ENCODE results near the gene B4GALT1.

B4GALT1 gene

DNA sequence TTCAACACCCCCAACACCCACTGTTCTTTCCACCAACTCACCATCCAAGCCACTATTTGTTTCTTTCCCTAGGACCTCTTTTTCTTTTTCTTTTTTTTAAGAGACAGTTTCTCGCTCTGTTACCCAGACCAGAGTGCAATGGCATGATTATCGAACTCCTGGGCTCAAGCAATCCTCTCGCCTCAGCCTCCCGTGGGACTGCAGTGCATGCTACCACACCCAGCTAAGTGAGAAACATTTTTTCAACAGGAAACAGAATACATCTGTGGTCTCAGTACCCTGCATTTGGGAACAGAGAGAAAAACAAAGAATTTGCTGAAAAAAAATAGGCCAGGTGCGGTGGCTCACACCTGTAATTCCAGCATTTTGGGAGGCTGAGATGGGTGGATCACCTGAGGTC lies 24.6 kb downstream of the B4GALT1 start:
- Histone ChIP-seq H3K4me3 (ENCODE audit: insufficient read depth in 1 of 2, low read depth in 1 of 2, low read length in 2 of 2) (peak overlapping the region in 1 of 2 experiments; percentile 27), H2AK5ac (ENCODE audit: low read length, severe bottlenecking) (peak overlapping the region; percentile 27), H3K9ac (ENCODE audit: low read length) (no peak overlapping the region), H4K8ac (ENCODE audit: low read length) (no peak overlapping the region), H3K36me3 (ENCODE audit: control insufficient read depth in 1 of 2, insufficient read depth in 2 of 2, low read depth in 1 of 2, low read length in 2 of 2) (peaks cover 0 to 5% of the 10 kb centered on the region in 2 experiments), H2AFZ (ENCODE audit: low read depth, low read length) (no peak overlapping the region), H3K4me2 (ENCODE audit: low read length, poor library complexity, severe bottlenecking) (no peak overlapping the region), H3K4me1 (ENCODE audit: control insufficient read depth, insufficient read depth, low read depth, low read length) (peaks cover 31% of the 10 kb centered on the region), H3K27ac (ENCODE audit: low read length, poor library complexity, severe bottlenecking) (no peak overlapping the region), H2BK5ac (ENCODE audit: low read depth, low read length, poor library complexity, severe bottlenecking) (no peak overlapping the region), H3K79me1 (replicated peaks; ENCODE audit: low read length, poor library complexity, severe bottlenecking) (peaks cover 28% of the 10 kb centered on the region), H2BK12ac (ENCODE audit: low read length in 2 of 2) (no peak overlapping the region), H3K18ac (ENCODE audit: low read depth in 1 of 2, low read length in 2 of 2) (no peak overlapping the region), H3K9me3 (ENCODE audit: control insufficient read depth, low read length) (no peaks in the 10 kb centered on the region), H4K91ac (ENCODE audit: low read length) (no peak overlapping the region), H2BK120ac (ENCODE audit: low read depth, low read length) (no peak overlapping the region), H3K14ac (ENCODE audit: low read length in 2 of 2) (no peak overlapping the region), H2BK15ac (ENCODE audit: low read depth, poor library complexity, severe bottlenecking) (no peak overlapping the region), H3K27me3 (ENCODE audit: control insufficient read depth in 1 of 2, insufficient read depth in 1 of 2, low read length in 2 of 2) (no peaks in the 10 kb centered on the region), H3K4ac (ENCODE audit: low read depth in 1 of 2, low read length in 2 of 2) (no peak overlapping the region), H3K23ac (ENCODE audit: low read length in 2 of 2) (no peak overlapping the region)
- no peak for DNase-seq
- 92% methylated on average over 5 of the region's 5 CpGs for WGBS

DNA sequence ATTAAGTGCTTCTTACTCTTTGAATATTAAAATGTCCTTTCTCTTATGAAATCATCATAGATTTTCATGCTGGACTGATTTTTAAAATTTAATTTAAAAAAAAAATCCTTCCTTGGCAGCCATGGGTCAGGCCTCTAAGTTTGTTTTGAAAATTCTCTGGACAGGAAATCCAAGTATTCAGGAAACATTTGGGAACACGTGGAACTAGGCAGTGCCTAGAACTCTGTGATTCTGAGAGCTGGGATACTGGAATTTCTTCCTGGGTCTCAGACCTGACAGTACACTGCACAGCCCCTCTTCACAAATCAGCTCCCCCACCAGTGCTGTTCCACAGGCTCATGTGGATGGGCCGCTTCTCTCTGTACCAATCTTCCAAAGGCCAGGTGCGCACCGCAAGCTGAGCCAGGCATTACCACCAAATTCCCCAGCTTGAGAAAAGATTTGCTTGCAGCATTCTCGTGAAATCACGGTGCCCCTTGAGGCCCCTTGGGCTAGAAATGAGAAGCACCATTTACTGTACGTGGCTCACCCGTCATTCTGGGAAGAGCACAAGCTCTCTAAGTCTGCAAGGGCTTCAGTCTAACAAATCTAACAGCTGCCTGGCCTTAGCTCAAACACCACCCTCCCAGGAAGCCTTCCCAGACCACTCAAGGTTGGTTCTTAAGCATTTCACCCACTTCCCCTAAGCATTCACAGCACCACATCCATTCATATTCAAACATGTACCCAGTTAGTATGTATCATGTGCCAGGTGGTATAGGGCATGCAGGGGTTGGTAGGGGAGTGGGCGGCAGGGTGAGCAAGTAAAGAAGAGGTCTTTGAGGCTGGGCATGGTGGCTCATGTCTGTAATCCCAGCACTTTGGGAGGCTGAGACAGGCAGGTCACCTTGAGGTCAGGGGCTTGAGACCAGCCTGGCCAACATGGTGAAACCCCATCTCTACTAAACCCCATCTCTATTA lies 26.5 kb downstream of the B4GALT1 start:
- Histone ChIP-seq H3K4ac (ENCODE audit: low read depth in 1 of 2, low read length in 2 of 2) (peak overlapping the region in 1 of 2 experiments; percentile 29), H3K27ac (ENCODE audit: low read length, poor library complexity, severe bottlenecking) (peak overlapping the region; percentile 31), H2AFZ (ENCODE audit: low read depth, low read length) (no peak overlapping the region), H3K4me2 (ENCODE audit: low read length, poor library complexity, severe bottlenecking) (no peak overlapping the region), H3K9ac (ENCODE audit: low read length) (peak overlapping the region; percentile 44), H2AK5ac (ENCODE audit: low read length, severe bottlenecking) (peak overlapping the region; percentile 92), H4K8ac (ENCODE audit: low read length) (peak overlapping the region; percentile 53), H2BK15ac (ENCODE audit: low read depth, poor library complexity, severe bottlenecking) (peak overlapping the region; percentile 44), H3K79me1 (replicated peaks; ENCODE audit: low read length, poor library complexity, severe bottlenecking) (peaks cover 27% of the 10 kb centered on the region), H2BK12ac (ENCODE audit: low read length in 2 of 2) (peak overlapping the region; percentile 15 to 18), H3K14ac (ENCODE audit: low read length in 2 of 2) (peak overlapping the region in 1 of 2 experiments; percentile 62), H3K23ac (ENCODE audit: low read length in 2 of 2) (no peak overlapping the region), H2BK120ac (ENCODE audit: low read depth, low read length) (no peak overlapping the region), H3K27me3 (ENCODE audit: control insufficient read depth in 1 of 2, insufficient read depth in 1 of 2, low read length in 2 of 2) (no peaks in the 10 kb centered on the region), H2BK5ac (ENCODE audit: low read depth, low read length, poor library complexity, severe bottlenecking) (no peak overlapping the region), H3K18ac (ENCODE audit: low read depth in 1 of 2, low read length in 2 of 2) (peak overlapping the region; percentile 58 to 80), H4K91ac (ENCODE audit: low read length) (no peak overlapping the region), H3K4me1 (ENCODE audit: control insufficient read depth, insufficient read depth, low read depth, low read length) (peaks cover 35% of the 10 kb centered on the region), H3K9me3 (ENCODE audit: control insufficient read depth, low read length) (no peaks in the 10 kb centered on the region), H3K36me3 (ENCODE audit: control insufficient read depth in 1 of 2, insufficient read depth in 2 of 2, low read depth in 1 of 2, low read length in 2 of 2) (peaks cover 0 to 5% of the 10 kb centered on the region in 2 experiments), H3K4me3 (ENCODE audit: insufficient read depth in 1 of 2, low read depth in 1 of 2, low read length in 2 of 2) (no peak overlapping the region)
- no peak for DNase-seq
- 82% methylated on average over 9 of the region's 9 CpGs for WGBS

DNA sequence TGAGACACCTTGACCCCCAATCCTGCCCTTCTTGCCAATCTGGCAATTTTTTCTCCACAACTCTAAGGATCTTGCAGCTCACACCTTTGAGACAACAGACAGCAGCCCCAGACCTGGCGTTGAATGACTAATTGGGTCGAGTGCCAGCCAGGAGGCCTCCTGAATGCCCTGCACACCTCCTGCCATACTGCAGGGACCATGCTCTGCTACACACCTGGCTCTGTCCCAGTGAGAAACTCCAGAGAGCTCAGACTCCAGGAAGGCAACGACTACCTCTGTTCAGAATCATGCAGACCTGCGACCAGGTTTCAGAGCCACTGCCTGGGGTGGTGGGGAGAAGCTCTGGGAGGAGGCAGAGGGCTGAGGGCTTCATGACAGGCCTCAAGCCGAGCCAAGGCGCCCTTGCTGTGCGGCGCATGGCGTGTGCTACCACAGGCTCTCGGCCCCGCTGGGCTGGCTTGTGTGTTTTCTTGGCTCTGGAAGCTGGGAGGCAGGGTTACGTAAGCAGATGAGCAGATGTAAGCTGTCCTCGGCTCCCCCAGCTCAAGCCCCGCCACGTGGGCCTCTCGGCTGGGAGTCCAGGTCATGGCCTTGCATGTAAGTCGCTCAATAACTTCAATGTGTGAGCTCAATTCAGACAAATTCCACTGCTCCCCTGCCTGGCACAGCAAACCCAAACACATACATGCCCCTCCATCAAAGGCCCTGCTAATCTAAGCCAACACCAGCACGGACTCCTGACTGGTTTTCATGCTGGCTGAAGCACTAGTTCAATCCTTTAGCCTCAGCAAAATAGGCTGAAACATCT lies 27.5 kb downstream of the B4GALT1 start:
- no peak overlapping the region for H2AFZ ChIP-seq (ENCODE audit: low read depth, low read length)
- peak; percentile 88 for DNase-seq
- H3K4me3 ChIP-seq (ENCODE audit: insufficient read depth in 1 of 2, low read depth in 1 of 2, low read length in 2 of 2): peak overlapping the region in 1 of 2 experiments; percentile 29
- H2BK120ac ChIP-seq (ENCODE audit: low read depth, low read length): no peak overlapping the region
- H3K9ac ChIP-seq (ENCODE audit: low read length): peak overlapping the region; percentile 44
- no peak overlapping the region for H2AK5ac ChIP-seq (ENCODE audit: low read length, severe bottlenecking)
- H4K8ac ChIP-seq (ENCODE audit: low read length): no peak overlapping the region
- peaks cover 26% of the 10 kb centered on the region for H3K79me1 ChIP-seq (replicated peaks; ENCODE audit: low read length, poor library complexity, severe bottlenecking)
- H3K14ac ChIP-seq (ENCODE audit: low read length in 2 of 2): peak overlapping the region in 1 of 2 experiments; percentile 49
- peaks cover 4 to 7% of the 10 kb centered on the region in 2 experiments for H3K36me3 ChIP-seq (ENCODE audit: control insufficient read depth in 1 of 2, insufficient read depth in 2 of 2, low read depth in 1 of 2, low read length in 2 of 2)
- 59% methylated on average over 18 of the region's 18 CpGs for WGBS
- no peak overlapping the region for H2BK5ac ChIP-seq (ENCODE audit: low read depth, low read length, poor library complexity, severe bottlenecking)
- no peak overlapping the region for H3K4me2 ChIP-seq (ENCODE audit: low read length, poor library complexity, severe bottlenecking)
- H3K4me1 ChIP-seq (ENCODE audit: control insufficient read depth, insufficient read depth, low read depth, low read length): peaks cover 43% of the 10 kb centered on the region
- H3K27me3 ChIP-seq (ENCODE audit: control insufficient read depth in 1 of 2, insufficient read depth in 1 of 2, low read length in 2 of 2): no peaks in the 10 kb centered on the region
- no peak overlapping the region for H3K23ac ChIP-seq (ENCODE audit: low read length in 2 of 2)
- no peaks in the 10 kb centered on the region for H3K9me3 ChIP-seq (ENCODE audit: control insufficient read depth, low read length)
- H2BK15ac ChIP-seq (ENCODE audit: low read depth, poor library complexity, severe bottlenecking): no peak overlapping the region
- H3K4ac ChIP-seq (ENCODE audit: low read depth in 1 of 2, low read length in 2 of 2): peak overlapping the region in 1 of 2 experiments; percentile 47
- H3K18ac ChIP-seq (ENCODE audit: low read depth in 1 of 2, low read length in 2 of 2): peak overlapping the region; percentile 14 to 54
- no peak overlapping the region for H4K91ac ChIP-seq (ENCODE audit: low read length)
- peak overlapping the region in 1 of 2 experiments; percentile 27 for H2BK12ac ChIP-seq (ENCODE audit: low read length in 2 of 2)
- H3K27ac ChIP-seq (ENCODE audit: low read length, poor library complexity, severe bottlenecking): peak overlapping the region; percentile 67

DNA sequence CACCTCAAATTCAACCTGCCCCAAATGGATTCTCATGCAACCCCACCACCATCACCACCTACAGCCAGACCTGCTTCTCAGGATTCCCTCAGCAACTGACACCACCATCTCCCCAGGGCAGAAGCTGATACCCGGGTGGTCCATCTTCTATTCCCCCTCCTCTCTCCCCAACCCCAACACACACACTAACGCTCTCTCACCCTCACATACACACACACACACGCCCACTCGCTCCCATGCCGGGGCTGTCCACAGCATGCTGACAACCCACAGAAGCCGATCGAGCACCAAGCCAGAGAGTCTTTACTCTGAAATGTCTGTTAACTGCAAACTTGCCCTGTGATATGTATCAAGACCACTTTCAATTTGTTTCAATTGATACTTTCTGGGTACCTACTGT lies 28.4 kb downstream of the B4GALT1 start:
- no peak overlapping the region for H3K4me2 ChIP-seq (ENCODE audit: low read length, poor library complexity, severe bottlenecking)
- H3K4ac ChIP-seq (ENCODE audit: low read depth in 1 of 2, low read length in 2 of 2): no peak overlapping the region
- no peak overlapping the region for H4K8ac ChIP-seq (ENCODE audit: low read length)
- no peak overlapping the region for H3K9ac ChIP-seq (ENCODE audit: low read length)
- H3K23ac ChIP-seq (ENCODE audit: low read length in 2 of 2): no peak overlapping the region
- DNase-seq: no peak
- H2BK5ac ChIP-seq (ENCODE audit: low read depth, low read length, poor library complexity, severe bottlenecking): no peak overlapping the region
- peaks cover 10 to 12% of the 10 kb centered on the region in 2 experiments for H3K36me3 ChIP-seq (ENCODE audit: control insufficient read depth in 1 of 2, insufficient read depth in 2 of 2, low read depth in 1 of 2, low read length in 2 of 2)
- H3K27ac ChIP-seq (ENCODE audit: low read length, poor library complexity, severe bottlenecking): no peak overlapping the region
- H3K9me3 ChIP-seq (ENCODE audit: control insufficient read depth, low read length): no peaks in the 10 kb centered on the region
- H4K91ac ChIP-seq (ENCODE audit: low read length): no peak overlapping the region
- peak overlapping the region; percentile 16 for H2AK5ac ChIP-seq (ENCODE audit: low read length, severe bottlenecking)
- peaks cover 27% of the 10 kb centered on the region for H3K79me1 ChIP-seq (replicated peaks; ENCODE audit: low read length, poor library complexity, severe bottlenecking)
- no peak overlapping the region for H2AFZ ChIP-seq (ENCODE audit: low read depth, low read length)
- WGBS: 98% methylated on average over 7 of the region's 7 CpGs
- no peak overlapping the region for H3K4me3 ChIP-seq (ENCODE audit: insufficient read depth in 1 of 2, low read depth in 1 of 2, low read length in 2 of 2)
- no peak overlapping the region for H3K18ac ChIP-seq (ENCODE audit: low read depth in 1 of 2, low read length in 2 of 2)
- H3K14ac ChIP-seq (ENCODE audit: low read length in 2 of 2): peak overlapping the region in 1 of 2 experiments; percentile 61
- peaks cover 40% of the 10 kb centered on the region for H3K4me1 ChIP-seq (ENCODE audit: control insufficient read depth, insufficient read depth, low read depth, low read length)
- no peak overlapping the region for H2BK15ac ChIP-seq (ENCODE audit: low read depth, poor library complexity, severe bottlenecking)
- no peak overlapping the region for H2BK12ac ChIP-seq (ENCODE audit: low read length in 2 of 2)
- no peak overlapping the region for H2BK120ac ChIP-seq (ENCODE audit: low read depth, low read length)
- no peaks in the 10 kb centered on the region for H3K27me3 ChIP-seq (ENCODE audit: control insufficient read depth in 1 of 2, insufficient read depth in 1 of 2, low read length in 2 of 2)

All from mesenchymal stem cell (in vitro differentiated cells and primary cell).